ENCODE data around the gene PAPPA.
A peak's percentile ranks its signal among the peaks of the same experiment; 100 is the strongest.

Gene PAPPA, protein sequence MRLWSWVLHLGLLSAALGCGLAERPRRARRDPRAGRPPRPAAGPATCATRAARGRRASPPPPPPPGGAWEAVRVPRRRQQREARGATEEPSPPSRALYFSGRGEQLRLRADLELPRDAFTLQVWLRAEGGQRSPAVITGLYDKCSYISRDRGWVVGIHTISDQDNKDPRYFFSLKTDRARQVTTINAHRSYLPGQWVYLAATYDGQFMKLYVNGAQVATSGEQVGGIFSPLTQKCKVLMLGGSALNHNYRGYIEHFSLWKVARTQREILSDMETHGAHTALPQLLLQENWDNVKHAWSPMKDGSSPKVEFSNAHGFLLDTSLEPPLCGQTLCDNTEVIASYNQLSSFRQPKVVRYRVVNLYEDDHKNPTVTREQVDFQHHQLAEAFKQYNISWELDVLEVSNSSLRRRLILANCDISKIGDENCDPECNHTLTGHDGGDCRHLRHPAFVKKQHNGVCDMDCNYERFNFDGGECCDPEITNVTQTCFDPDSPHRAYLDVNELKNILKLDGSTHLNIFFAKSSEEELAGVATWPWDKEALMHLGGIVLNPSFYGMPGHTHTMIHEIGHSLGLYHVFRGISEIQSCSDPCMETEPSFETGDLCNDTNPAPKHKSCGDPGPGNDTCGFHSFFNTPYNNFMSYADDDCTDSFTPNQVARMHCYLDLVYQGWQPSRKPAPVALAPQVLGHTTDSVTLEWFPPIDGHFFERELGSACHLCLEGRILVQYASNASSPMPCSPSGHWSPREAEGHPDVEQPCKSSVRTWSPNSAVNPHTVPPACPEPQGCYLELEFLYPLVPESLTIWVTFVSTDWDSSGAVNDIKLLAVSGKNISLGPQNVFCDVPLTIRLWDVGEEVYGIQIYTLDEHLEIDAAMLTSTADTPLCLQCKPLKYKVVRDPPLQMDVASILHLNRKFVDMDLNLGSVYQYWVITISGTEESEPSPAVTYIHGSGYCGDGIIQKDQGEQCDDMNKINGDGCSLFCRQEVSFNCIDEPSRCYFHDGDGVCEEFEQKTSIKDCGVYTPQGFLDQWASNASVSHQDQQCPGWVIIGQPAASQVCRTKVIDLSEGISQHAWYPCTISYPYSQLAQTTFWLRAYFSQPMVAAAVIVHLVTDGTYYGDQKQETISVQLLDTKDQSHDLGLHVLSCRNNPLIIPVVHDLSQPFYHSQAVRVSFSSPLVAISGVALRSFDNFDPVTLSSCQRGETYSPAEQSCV (N-terminal part only)

DNA sequence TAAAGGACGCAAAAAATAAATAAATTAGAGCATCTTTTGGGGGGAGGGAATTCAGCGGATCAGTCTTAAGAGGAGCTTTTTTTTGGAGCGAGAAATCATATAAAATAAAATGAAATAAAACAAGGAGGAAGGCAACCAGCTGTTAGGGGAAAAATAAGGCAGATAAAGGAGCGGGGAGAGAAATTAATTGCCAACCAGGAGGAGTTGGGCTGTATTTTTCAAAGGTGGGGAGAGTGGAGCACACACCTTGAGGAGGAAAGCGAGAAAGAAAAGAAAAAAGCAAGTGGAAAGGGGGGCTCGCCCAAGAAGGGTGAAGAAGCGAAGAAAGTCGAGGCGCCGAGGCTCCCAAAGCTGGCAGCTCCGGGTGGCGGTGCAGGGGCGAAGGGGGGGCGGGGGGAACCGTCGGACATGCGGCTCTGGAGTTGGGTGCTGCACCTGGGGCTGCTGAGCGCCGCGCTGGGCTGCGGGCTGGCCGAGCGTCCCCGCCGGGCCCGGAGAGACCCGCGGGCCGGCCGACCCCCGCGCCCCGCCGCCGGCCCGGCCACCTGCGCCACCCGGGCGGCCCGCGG, at the start of gene PAPPA:
Gene PAPPA (plus strand): TSS at position 27 of the 569 bp plus-strand sequence. CDS start 382 bp downstream, at position 409.
- Histone ChIP-seq H3K27me3 (ENCODE audit: insufficient read depth, low read length) (peaks cover 60% of the 10 kb centered on the region), H3K4me3 (ENCODE audit: low read length) (peak within 1 kb of the TSS; percentile 74), H3K36me3 (ENCODE audit: insufficient read depth, low read depth, low read length) (no peaks in the 10 kb centered on the region), H3K4me1 (ENCODE audit: insufficient read depth, low read length) (peaks cover 17% of the 10 kb centered on the region; the same call in 1 of the 2 replicates), H3K9ac (ENCODE audit: low read depth, low read length) (peak within 1 kb of the TSS; percentile 39; the same call in 1 of the 2 replicates), H3K9me3 (ENCODE audit: insufficient read depth, low read depth, low read length) (no peaks in the 10 kb centered on the region), H3K27ac (ENCODE audit: low read length) (no peak within 1 kb of the TSS)

DNA sequence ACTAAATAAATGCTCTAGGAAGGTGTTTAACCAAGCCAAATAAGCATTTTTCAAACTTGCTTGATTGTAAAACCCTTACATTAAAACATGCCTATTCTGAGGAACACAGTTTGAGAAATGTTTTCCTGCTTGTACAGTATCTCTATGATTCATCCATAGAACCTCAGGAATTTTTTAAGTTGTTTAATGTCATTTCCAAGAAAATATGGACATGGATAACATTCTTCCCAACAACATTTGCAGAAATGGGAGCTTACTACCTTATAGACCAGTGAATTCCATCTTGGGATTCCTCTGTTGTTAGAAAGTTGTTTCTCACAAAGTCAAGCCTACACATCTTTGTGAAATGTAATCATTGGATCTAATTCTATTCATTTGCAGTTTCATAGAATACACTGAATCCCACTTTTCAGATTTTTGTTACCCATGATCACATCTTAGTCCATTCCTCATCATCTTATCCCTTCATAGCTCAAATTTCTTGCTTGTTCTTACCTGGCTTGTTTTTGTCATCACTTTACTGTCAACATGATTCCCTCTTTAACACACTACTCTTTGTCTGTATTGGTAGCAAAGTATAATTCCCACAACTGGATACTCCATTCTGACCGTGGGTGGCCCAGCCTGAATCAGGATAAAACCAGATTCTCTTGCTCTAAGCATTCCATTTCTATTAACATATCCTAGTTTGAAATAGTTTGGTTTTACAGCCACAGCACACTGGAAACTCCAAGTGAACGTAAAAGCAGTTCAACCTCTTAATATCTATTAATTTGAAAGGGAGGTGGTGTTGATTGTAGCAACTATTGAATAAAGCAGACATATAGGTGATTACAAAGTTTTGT, 49.4 kb upstream of the PAPPA start:
- Histone ChIP-seq H3K27me3 (ENCODE audit: insufficient read depth, low read length) (no peaks in the 10 kb centered on the region), H3K9me3 (ENCODE audit: insufficient read depth, low read depth, low read length) (no peaks in the 10 kb centered on the region), H3K36me3 (ENCODE audit: insufficient read depth, low read depth, low read length) (no peaks in the 10 kb centered on the region), H3K9ac (ENCODE audit: low read depth, low read length) (no peak overlapping the region), H3K4me3 (ENCODE audit: low read length) (no peak overlapping the region), H3K4me1 (ENCODE audit: insufficient read depth, low read length) (no peaks in the 10 kb centered on the region), H3K27ac (ENCODE audit: low read length) (no peak overlapping the region)

DNA sequence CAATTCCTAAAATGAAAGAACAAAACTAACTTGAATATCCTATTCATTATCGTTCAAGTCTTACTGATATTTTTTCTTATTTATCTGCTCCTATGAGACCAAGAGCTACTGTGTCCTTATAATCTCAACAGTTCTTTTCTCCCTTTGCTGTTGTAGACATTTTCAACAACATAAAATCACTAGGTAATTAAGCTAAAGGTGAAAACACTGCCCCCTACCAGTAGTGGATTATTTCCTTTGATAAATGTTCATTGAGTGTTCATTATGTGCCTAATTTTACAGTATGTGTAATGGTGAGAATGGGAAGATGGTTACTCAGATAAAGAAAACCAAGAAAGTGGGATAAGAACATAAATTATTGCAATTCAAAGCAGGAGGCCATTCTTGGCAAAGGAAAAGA, 41.4 kb upstream of the PAPPA start:
- H3K4me1 ChIP-seq (ENCODE audit: insufficient read depth, low read length) = no peaks in the 10 kb centered on the region

DNA sequence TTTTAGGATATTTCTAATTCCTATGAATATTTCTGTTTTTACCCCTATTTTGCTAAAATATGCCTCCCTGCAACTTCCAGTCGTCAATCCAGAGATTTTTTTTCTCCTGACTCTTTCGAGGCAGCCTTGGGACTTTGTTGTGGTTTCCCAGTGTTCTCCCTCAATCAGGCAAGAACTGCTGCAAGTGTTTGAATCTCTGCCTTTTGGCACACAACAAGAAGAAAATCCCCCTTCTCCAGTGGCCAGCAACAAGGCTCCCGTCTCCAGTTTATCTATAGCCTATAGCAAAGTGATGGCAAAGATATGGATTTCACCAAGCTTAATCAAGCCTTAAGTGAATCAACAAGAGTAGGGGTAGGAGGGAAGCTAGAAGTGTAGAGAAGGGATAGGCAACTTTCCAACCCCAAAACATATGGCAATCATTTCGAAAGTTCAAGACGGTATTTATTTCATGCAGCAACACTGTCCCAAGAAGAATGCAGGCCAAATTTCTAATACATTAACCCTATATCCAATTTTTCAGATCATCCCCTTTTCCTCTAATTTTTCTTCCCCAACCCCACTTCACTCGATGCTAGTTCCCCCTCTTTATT, 37.7 kb upstream of the PAPPA start:
- H3K27ac ChIP-seq (ENCODE audit: low read length) = no peak overlapping the region
- no peaks in the 10 kb centered on the region for H3K4me1 ChIP-seq (ENCODE audit: insufficient read depth, low read length)
- no peaks in the 10 kb centered on the region for H3K9me3 ChIP-seq (ENCODE audit: insufficient read depth, low read depth, low read length)
- H3K4me3 ChIP-seq (ENCODE audit: low read length) = no peak overlapping the region
- no peaks in the 10 kb centered on the region for H3K36me3 ChIP-seq (ENCODE audit: insufficient read depth, low read depth, low read length)
- H3K9ac ChIP-seq (ENCODE audit: low read depth, low read length) = no peak overlapping the region
- H3K27me3 ChIP-seq (ENCODE audit: insufficient read depth, low read length) = no peaks in the 10 kb centered on the region

More for the DNA sequence above, 41.4 kb upstream of the PAPPA start:
- no peak overlapping the region for H3K27ac ChIP-seq (ENCODE audit: low read length)
- H3K36me3 ChIP-seq (ENCODE audit: insufficient read depth, low read depth, low read length) = no peaks in the 10 kb centered on the region
- no peaks in the 10 kb centered on the region for H3K9me3 ChIP-seq (ENCODE audit: insufficient read depth, low read depth, low read length)
- H3K27me3 ChIP-seq (ENCODE audit: insufficient read depth, low read length) = no peaks in the 10 kb centered on the region
- H3K9ac ChIP-seq (ENCODE audit: low read depth, low read length) = no peak overlapping the region
- no peak overlapping the region for H3K4me3 ChIP-seq (ENCODE audit: low read length)

DNA sequence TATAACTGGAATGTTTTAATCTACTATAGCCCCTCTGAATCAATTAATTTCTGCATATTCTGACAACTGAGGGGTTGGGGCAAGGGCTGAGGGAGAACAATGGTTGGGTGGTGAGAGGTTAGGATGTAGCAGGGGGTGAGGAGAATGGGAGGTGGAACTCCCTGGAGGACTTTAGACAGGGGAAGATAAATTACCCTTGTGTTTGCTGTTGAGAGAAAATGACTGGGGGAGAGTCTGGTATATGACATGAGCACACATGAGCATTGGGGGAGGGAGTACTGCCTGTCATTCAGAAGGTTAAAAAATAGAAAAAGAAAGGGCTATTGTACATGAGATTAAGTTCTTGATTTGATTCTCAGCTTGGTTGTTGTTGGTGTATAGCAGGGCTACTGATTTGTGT, 37.2 kb upstream of the PAPPA start:
- Histone ChIP-seq H3K27ac (ENCODE audit: low read length) (no peak overlapping the region), H3K4me3 (ENCODE audit: low read length) (no peak overlapping the region), H3K4me1 (ENCODE audit: insufficient read depth, low read length) (no peaks in the 10 kb centered on the region), H3K9ac (ENCODE audit: low read depth, low read length) (no peak overlapping the region), H3K27me3 (ENCODE audit: insufficient read depth, low read length) (no peaks in the 10 kb centered on the region), H3K9me3 (ENCODE audit: insufficient read depth, low read depth, low read length) (no peaks in the 10 kb centered on the region), H3K36me3 (ENCODE audit: insufficient read depth, low read depth, low read length) (no peaks in the 10 kb centered on the region)

DNA sequence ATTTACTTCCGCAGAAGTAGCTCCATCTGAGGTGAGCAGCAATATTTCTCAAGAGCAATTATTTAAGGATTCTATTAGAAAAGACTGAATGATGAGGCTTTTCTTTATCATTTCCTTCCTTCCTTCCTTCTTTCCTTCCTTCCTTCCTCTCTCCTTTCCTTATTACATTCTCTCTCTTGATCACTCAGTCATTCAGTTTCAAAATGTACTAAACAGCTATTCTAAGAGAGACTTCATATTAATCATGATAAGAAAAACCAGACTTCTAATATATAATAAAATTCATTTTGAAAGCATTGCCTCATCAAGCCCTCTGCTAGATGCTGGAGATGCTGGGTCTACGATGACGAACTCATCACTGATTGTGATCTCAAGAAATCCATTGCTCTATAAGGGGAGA, 30.4 kb upstream of the PAPPA start:
- Histone ChIP-seq H3K9ac (ENCODE audit: low read depth, low read length) (no peak overlapping the region), H3K27ac (ENCODE audit: low read length) (no peak overlapping the region), H3K9me3 (ENCODE audit: insufficient read depth, low read depth, low read length) (no peaks in the 10 kb centered on the region), H3K27me3 (ENCODE audit: insufficient read depth, low read length) (no peaks in the 10 kb centered on the region), H3K36me3 (ENCODE audit: insufficient read depth, low read depth, low read length) (no peaks in the 10 kb centered on the region), H3K4me3 (ENCODE audit: low read length) (no peak overlapping the region), H3K4me1 (ENCODE audit: insufficient read depth, low read length) (peaks cover 4% of the 10 kb centered on the region; the same call in 1 of the 2 replicates)

DNA sequence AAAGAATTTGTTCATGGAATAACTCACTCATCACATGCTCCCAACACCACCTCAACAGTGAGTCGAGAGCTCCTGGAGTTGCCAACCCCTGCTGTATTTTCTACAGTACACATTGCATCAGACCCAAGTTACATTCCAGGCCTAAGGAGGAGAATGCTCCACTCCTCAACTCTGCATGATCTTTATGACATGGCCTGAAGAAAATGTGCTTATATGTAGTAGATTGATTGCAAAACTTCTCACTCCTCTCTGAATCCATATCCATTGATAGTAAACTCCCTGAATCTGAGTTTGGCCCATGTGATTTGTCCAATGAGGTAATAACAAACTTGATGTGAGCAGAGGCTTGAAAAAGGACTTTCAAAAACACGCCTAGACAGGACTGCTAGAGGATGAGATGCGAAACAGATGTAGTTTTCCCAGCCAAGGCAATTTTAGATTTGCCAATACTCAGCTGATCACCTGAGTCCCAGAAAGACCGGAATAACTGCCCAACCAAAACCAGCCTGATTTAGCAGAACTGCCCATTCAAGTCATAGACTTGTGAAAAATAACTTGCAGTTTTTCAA, 29.0 kb upstream of the PAPPA start:
- Histone ChIP-seq H3K9me3 (ENCODE audit: insufficient read depth, low read depth, low read length) (no peaks in the 10 kb centered on the region), H3K9ac (ENCODE audit: low read depth, low read length) (no peak overlapping the region), H3K4me3 (ENCODE audit: low read length) (no peak overlapping the region), H3K27ac (ENCODE audit: low read length) (no peak overlapping the region), H3K4me1 (ENCODE audit: insufficient read depth, low read length) (peaks cover 4% of the 10 kb centered on the region; the same call in 1 of the 2 replicates), H3K27me3 (ENCODE audit: insufficient read depth, low read length) (no peaks in the 10 kb centered on the region), H3K36me3 (ENCODE audit: insufficient read depth, low read depth, low read length) (no peaks in the 10 kb centered on the region)

DNA sequence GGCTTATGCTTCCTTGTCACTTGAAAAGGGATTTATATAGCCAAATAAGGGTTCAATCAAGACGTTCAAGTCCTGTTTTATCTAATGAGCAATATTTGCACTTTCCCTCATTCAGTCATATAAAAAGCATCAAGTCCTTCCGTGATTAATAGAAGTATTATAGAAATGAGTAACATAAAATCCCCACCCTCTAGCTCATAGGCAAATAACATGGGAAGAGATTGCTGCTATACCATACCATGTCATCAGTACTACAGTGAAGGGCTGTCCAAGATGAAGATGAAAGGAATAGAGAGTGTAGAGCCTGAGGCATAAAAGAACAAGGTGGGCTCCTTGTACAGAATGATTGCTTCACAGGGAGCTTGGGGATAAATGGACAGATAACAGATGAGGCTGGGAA, 20.4 kb upstream of the PAPPA start:
- no peaks in the 10 kb centered on the region for H3K36me3 ChIP-seq (ENCODE audit: insufficient read depth, low read depth, low read length)
- no peak overlapping the region for H3K4me3 ChIP-seq (ENCODE audit: low read length)
- H3K9ac ChIP-seq (ENCODE audit: low read depth, low read length) = no peak overlapping the region
- H3K27ac ChIP-seq (ENCODE audit: low read length) = no peak overlapping the region
- H3K4me1 ChIP-seq (ENCODE audit: insufficient read depth, low read length) = no peaks in the 10 kb centered on the region
- no peaks in the 10 kb centered on the region for H3K27me3 ChIP-seq (ENCODE audit: insufficient read depth, low read length)
- peaks cover 4% of the 10 kb centered on the region; the same call in 1 of the 2 replicates for H3K9me3 ChIP-seq (ENCODE audit: insufficient read depth, low read depth, low read length)

DNA sequence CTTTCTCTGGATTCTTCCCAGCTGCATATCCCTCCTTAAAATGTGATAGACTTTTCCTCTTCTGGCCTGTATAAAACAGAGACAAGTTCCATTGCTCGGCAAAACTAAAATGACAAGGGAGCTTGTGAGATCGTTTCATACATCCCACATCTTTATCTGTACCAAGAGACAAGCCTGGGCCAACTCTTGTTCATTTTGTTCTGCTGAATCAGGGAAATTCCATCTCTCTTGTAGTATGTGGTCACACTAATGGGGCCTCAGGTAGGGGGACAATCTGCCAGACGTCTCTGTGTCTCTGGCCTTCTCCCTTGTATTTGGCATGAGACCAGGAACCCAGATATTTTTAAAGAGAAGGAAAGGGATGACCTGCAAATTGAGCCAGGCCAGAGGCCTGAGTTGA, 18.6 kb upstream of the PAPPA start:
- peaks cover 4% of the 10 kb centered on the region; the same call in 1 of the 2 replicates for H3K9me3 ChIP-seq (ENCODE audit: insufficient read depth, low read depth, low read length)
- H3K27me3 ChIP-seq (ENCODE audit: insufficient read depth, low read length) = no peaks in the 10 kb centered on the region
- H3K4me1 ChIP-seq (ENCODE audit: insufficient read depth, low read length) = no peaks in the 10 kb centered on the region
- H3K36me3 ChIP-seq (ENCODE audit: insufficient read depth, low read depth, low read length) = no peaks in the 10 kb centered on the region
- no peak overlapping the region for H3K9ac ChIP-seq (ENCODE audit: low read depth, low read length)
- H3K4me3 ChIP-seq (ENCODE audit: low read length) = no peak overlapping the region
- H3K27ac ChIP-seq (ENCODE audit: low read length) = no peak overlapping the region

DNA sequence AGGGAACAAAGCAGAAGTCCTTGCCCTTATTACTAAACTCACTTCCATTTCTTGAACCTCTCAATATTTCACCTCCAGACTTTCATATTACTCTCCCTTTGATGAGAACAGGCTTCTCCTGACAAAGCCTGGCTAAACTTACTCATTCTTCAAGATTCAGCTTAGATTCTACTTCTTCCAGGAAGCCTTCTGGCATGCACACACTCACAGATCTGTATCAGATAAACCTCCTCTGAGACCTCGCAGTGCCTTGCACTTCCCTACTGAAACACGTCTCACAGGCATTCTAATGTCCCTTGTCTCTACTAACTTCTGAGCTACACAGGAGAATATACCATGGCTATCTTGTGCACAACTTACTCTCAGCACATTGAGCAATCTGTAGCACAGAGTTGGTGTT, 16.6 kb upstream of the PAPPA start:
- H3K27ac ChIP-seq (ENCODE audit: low read length) = no peak overlapping the region
- H3K36me3 ChIP-seq (ENCODE audit: insufficient read depth, low read depth, low read length) = no peaks in the 10 kb centered on the region
- H3K27me3 ChIP-seq (ENCODE audit: insufficient read depth, low read length) = no peaks in the 10 kb centered on the region
- no peaks in the 10 kb centered on the region for H3K9me3 ChIP-seq (ENCODE audit: insufficient read depth, low read depth, low read length)
- H3K9ac ChIP-seq (ENCODE audit: low read depth, low read length) = no peak overlapping the region
- H3K4me1 ChIP-seq (ENCODE audit: insufficient read depth, low read length) = no peaks in the 10 kb centered on the region
- no peak overlapping the region for H3K4me3 ChIP-seq (ENCODE audit: low read length)
